Fibroblast of skin of back (primary cell): ENCODE measurements around the gene OR1M1.

ENCODE experiments used
- DNase-seq: peaks from one replicate; pipeline ENCODE4 v3.0.0-alpha.2; 2013

The OR1M1 gene

GRCh38 chr19:9075064-9075949, 11.6 kb upstream of the OR1M1 start:
- peak; percentile 96 for DNase-seq

GRCh38 chr19:9076901-9077300, 10.0 kb upstream of the OR1M1 start:
- DNase-seq: no peak

- no peak for DNase-seq
Measured at GRCh38 chr19:9078651-9079050, 8.2 kb upstream of the OR1M1 start.

- DNase-seq: no peak
Measured at GRCh38 chr19:9107375-9107774, 20.5 kb downstream of the OR1M1 start, which contains the start of gene OR7G2. Gene OR7G2 (minus strand): TSS chr19:9107475. CDS start chr19:9103243, 4,232 bp downstream.

- no peak for DNase-seq
Measured at GRCh38 chr19:9109959-9110358, 23.1 kb downstream of the OR1M1 start.

GRCh38 chr19:9115307-9115813, 28.5 kb downstream of the OR1M1 start, which contains the start of gene OR7G1:
Gene OR7G1 (minus strand): TSS chr19:9115763. CDS start chr19:9115763, 0 bp downstream.
- DNase-seq: no peak

- DNase-seq: no peak
Measured at GRCh38 chr19:9116547-9116946, 29.7 kb downstream of the OR1M1 start.

GRCh38 chr19:9126900-9127405, 40.1 kb downstream of the OR1M1 start, which contains the start of gene OR7G3:
Gene OR7G3 (minus strand): TSS chr19:9126950. CDS start chr19:9126950, 0 bp downstream.
- no peak for DNase-seq

- peak; percentile 30 for DNase-seq
Measured at GRCh38 chr19:9128171-9128570, 41.3 kb downstream of the OR1M1 start.

- DNase-seq: no peak
Measured at GRCh38 chr19:9130965-9131364, 44.1 kb downstream of the OR1M1 start.

GRCh38 chr19:9132422-9132821, 45.6 kb downstream of the OR1M1 start:
- peak; percentile 15 for DNase-seq

- DNase-seq: no peak
Measured at GRCh38 chr19:9139609-9140158, 52.8 kb downstream of the OR1M1 start.

GRCh38 chr19:9140159-9140874, 53.5 kb downstream of the OR1M1 start, which contains the start of gene ZNF317:
Gene ZNF317 (plus strand): TSS chr19:9140397. CDS start chr19:9156017, 15,620 bp downstream.
- DNase-seq: peak; percentile 95

- DNase-seq: no peak
Measured at GRCh38 chr19:9144920-9145319, 58.1 kb downstream of the OR1M1 start.
